A549 (cell line): Measurements from ENCODE around the gene DLG4.

Source experiments
- CEBPB ChIP-seq, 2 experiments: fragments of >200 bp in 1 of 2; sonication (Bioruptor Twin) in 1 of 2; formaldehyde crosslinking in 1 of 2; IDR thresholded peaks; 2 replicates each; pipeline ENCODE4 v1.6.1; 2012 to 2016
- EP300 ChIP-seq, 2 experiments: fragments of >200 bp; sonication (Bioruptor Twin); formaldehyde crosslinking; IDR thresholded peaks; 2 replicates in 1 of 2; 3 replicates in 1 of 2; pipeline ENCODE4 v1.6.1; 2016 to 2017
- HDAC2 ChIP-seq: fragments of 200-600 bp; sonication (generic); IDR thresholded peaks from 2 replicates; pipeline ENCODE4 v1.6.1; 2016
- MAFK ChIP-seq: fragments of 450-650 bp; IDR thresholded peaks from 2 replicates; pipeline ENCODE4 v1.6.1; 2014; ENCODE audit not compliant: partially characterized antibody
- NPAS2 ChIP-seq: fragments of 250-450 bp; sonication (Bioruptor Pico); IDR thresholded peaks from 2 replicates; pipeline ENCODE4 v1.8.0; 2022; ENCODE audit warnings: mild to moderate bottlenecking, moderate library complexity, borderline replicate concordance
- RAD21 ChIP-seq, 2 experiments: fragments of >200 bp in 1 of 2; sonication (Bioruptor Twin) in 1 of 2; formaldehyde crosslinking in 1 of 2; IDR thresholded peaks in 1 of 2; conservative IDR thresholded peaks in 1 of 2; 2 replicates in 1 of 2; 3 replicates in 1 of 2; pipeline ENCODE4 v1.6.1; 2012 to 2018; ENCODE audit warnings: inconsistent platforms in 1 of 2
- RFX5 ChIP-seq: fragments of 450-650 bp; IDR thresholded peaks from 2 replicates; pipeline ENCODE4 v1.7.1; 2014; ENCODE audit warnings: antibody characterized with exemption, mild to moderate bottlenecking, moderate library complexity
- SMC3 ChIP-seq: fragments of >200 bp; sonication (Bioruptor Twin); formaldehyde crosslinking; IDR thresholded peaks from 3 replicates; pipeline ENCODE4 v1.6.1; 2018; ENCODE audit warnings: inconsistent platforms
- TF ChIP-seq, protein P1 (sequence below): fragments of >200 bp; sonication (Bioruptor Twin); formaldehyde crosslinking; IDR thresholded peaks from 3 replicates; pipeline ENCODE4 v1.5.1; 2016
- TF ChIP-seq, protein P2 (sequence below): fragments of 250-450 bp; sonication (Bioruptor Pico); IDR thresholded peaks from 2 replicates; pipeline ENCODE4 v1.5.0; 2020; ENCODE audit warnings: low read depth, mild to moderate bottlenecking, moderate library complexity

DNA sequence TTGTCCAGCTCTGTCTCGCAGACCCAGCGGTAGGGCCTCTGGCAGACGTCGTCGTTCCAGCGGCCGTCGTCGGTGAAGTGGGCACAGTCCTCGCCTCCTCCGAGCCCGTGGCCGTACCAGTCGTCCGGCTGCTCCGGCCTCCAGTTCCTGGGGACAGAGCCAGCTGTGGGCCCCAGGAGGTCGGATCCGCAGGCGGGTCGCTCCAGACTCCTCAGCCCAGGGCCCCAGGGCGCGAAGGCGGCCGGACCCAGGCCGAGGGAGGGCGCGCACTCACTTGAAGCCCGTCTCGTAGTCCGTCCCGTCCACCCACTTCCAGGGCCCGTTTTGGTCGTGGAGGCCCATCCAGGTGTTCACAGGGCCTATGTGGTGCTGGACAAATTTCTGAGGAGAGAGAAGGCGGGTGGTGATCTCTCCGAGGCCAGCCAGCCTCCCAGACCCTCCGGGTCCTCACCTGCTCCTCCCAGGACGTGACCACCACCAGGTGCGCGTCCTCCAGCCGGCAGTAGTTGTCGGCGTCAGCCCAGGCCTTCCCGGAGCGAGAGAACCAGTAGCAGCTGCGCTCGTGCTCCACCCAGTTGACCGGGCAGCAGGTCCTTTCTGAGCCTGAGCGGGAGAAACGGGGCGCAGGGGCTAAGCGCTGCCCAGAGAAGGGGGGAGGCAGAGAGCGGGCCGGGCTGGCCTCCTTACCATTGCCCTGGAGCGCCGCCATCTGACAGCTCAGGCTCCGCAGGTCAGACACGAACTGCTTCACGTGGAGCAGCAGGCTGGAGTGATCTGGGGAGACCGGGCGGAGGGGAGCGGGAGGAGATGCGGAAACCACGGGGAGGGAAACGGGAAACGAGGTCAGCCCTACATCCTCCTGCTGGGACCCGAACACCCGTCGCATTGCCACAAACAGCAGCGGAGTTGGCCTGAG is 45.7 kb downstream of the DLG4 start:
- TF ChIP-seq, protein P1, sequence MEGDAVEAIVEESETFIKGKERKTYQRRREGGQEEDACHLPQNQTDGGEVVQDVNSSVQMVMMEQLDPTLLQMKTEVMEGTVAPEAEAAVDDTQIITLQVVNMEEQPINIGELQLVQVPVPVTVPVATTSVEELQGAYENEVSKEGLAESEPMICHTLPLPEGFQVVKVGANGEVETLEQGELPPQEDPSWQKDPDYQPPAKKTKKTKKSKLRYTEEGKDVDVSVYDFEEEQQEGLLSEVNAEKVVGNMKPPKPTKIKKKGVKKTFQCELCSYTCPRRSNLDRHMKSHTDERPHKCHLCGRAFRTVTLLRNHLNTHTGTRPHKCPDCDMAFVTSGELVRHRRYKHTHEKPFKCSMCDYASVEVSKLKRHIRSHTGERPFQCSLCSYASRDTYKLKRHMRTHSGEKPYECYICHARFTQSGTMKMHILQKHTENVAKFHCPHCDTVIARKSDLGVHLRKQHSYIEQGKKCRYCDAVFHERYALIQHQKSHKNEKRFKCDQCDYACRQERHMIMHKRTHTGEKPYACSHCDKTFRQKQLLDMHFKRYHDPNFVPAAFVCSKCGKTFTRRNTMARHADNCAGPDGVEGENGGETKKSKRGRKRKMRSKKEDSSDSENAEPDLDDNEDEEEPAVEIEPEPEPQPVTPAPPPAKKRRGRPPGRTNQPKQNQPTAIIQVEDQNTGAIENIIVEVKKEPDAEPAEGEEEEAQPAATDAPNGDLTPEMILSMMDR = no peak
- no peak for TF ChIP-seq EP300 (IDR thresholded peaks at IDR 0.05)
- TF ChIP-seq RAD21 (conservative IDR thresholded peaks at IDR 0.05 in 1 of 2, IDR thresholded peaks at IDR 0.05 in 1 of 2) = no peak
- TF ChIP-seq SMC3 = no peak
- TF ChIP-seq HDAC2 = no peak
- TF ChIP-seq NPAS2 (CRISPR knock-in tag) = no peak
- TF ChIP-seq CEBPB (IDR thresholded peaks at IDR 0.05) = no peak
- no peak for TF ChIP-seq MAFK
- TF ChIP-seq, protein P2, sequence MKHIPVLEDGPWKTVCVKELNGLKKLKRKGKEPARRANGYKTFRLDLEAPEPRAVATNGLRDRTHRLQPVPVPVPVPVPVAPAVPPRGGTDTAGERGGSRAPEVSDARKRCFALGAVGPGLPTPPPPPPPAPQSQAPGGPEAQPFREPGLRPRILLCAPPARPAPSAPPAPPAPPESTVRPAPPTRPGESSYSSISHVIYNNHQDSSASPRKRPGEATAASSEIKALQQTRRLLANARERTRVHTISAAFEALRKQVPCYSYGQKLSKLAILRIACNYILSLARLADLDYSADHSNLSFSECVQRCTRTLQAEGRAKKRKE (CRISPR knock-in tag) = no peak
- TF ChIP-seq RFX5 = no peak
